KBM-7 (cell line): ENCODE results near the gene GTF2B.

Experiments used
- DNase-seq: peaks from one replicate; pipeline ENCODE4 v3.0.0-alpha.2; 2015
- in situ Hi-C: fragments of 300-500 bp; cut with MboI; formaldehyde crosslinking; loops from 2 replicates; pipeline ENCODE4 v1.14.3; 2020; ENCODE audit warnings: low sequenced_read_pairs, low pct_unique_long_range_greater_than_20kb, mixed read lengths

GTF2B gene

GRCh38 chr1:88803444-88803843 lies 87.9 kb downstream of the GTF2B start:
- in situ Hi-C loops = no loop called here
- DNase-seq = no peak

- in situ Hi-C loops = no loop called here
- DNase-seq = no peak
Observed at GRCh38 chr1:88802950-88803349, 88.4 kb downstream of the GTF2B start.
